Measurements from ENCODE around the gene RIOK3.

The RIOK3 gene

GRCh38 chr18:23528580-23529472, 75.7 kb downstream of the RIOK3 start:
- DNase-seq (ENCODE audit: low read depth) = peak; percentile 86

GRCh38 chr18:23529604-23530003, 76.5 kb downstream of the RIOK3 start:
- no peak for DNase-seq (ENCODE audit: low read depth)

GRCh38 chr18:23530195-23530594, 77.1 kb downstream of the RIOK3 start:
- no peak for DNase-seq (ENCODE audit: low read depth)

GRCh38 chr18:23531912-23532311, 78.8 kb downstream of the RIOK3 start:
- no peak for DNase-seq (ENCODE audit: low read depth)
